ENCODE measurements around the gene PARD3B. TPM values are rescaled to one million over a fixed set of nuclear protein-coding genes. Genes with fewer than 3 reads are reported as not detected.

Gene PARD3B
- total RNA-seq, 2 donors from 2014 or later: 14.7 to 25.0 TPM

DNA sequence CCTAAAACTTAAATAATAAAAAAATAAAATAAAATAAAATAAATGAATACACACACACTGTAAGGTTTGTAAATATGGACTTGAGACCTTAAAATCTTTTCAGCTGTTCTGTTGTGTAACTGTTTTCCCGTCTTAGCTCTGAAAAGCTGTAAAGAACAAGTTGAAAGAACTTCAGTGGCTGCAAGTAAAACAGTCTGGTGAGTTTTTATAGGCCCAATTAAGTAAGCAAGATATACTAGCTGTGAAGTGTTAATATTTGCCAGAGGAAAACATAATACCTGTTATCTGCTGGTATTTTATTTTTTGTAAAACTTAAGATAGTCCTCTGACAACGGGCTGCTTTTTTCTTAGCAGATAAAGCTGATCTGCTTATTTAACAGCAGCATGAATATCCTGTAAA, 960.1 kb downstream of the PARD3B start:
- Histone ChIP-seq H3K4me3 (no peak overlapping the region), H3K4me1 (replicated peaks) (no peaks in the 10 kb centered on the region), H3K27ac (no peak overlapping the region), H3K36me3 (no peaks in the 10 kb centered on the region), H3K9me3 (no peaks in the 10 kb centered on the region), H3K27me3 (replicated peaks; ENCODE audit: insufficient read depth) (no peaks in the 10 kb centered on the region)
- TF ChIP-seq, protein P1, sequence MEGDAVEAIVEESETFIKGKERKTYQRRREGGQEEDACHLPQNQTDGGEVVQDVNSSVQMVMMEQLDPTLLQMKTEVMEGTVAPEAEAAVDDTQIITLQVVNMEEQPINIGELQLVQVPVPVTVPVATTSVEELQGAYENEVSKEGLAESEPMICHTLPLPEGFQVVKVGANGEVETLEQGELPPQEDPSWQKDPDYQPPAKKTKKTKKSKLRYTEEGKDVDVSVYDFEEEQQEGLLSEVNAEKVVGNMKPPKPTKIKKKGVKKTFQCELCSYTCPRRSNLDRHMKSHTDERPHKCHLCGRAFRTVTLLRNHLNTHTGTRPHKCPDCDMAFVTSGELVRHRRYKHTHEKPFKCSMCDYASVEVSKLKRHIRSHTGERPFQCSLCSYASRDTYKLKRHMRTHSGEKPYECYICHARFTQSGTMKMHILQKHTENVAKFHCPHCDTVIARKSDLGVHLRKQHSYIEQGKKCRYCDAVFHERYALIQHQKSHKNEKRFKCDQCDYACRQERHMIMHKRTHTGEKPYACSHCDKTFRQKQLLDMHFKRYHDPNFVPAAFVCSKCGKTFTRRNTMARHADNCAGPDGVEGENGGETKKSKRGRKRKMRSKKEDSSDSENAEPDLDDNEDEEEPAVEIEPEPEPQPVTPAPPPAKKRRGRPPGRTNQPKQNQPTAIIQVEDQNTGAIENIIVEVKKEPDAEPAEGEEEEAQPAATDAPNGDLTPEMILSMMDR (IDR thresholded peaks at IDR 0.05): no peak
- peak; percentile 14 for TF ChIP-seq POLR2AphosphoS5 (IDR thresholded peaks at IDR 0.05)
- DNase-seq (ENCODE audit: low spot score): no peak
- intact Hi-C loops (cut with DNase I): no loop called here
- WGBS: 45% methylated on average over 2 of the region's 2 CpGs

DNA sequence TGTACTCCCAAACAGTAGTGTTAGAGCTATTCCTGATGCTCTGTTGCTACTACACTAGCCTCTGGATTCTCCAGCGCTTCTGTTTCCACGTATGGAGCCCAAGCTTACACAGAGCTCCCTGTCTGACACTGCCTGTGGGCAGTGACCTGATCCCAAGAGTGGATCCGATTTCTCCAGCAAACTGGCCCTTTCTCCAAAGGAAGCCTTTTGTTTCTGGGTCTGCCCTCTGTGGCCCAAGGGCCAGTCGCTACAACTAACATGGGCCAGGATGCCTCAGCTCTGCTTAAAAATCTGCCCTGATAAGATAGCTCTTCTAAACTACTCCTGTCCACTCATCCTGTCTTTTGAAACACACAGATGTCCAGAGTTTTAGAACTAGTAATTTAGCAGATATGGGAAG, 964.4 kb downstream of the PARD3B start:
- H3K27ac ChIP-seq: no peak overlapping the region
- DNase-seq (ENCODE audit: low spot score): no peak
- H3K36me3 ChIP-seq: no peaks in the 10 kb centered on the region
- TF ChIP-seq, protein P1 (IDR thresholded peaks at IDR 0.05): no peak
- TF ChIP-seq POLR2AphosphoS5 (IDR thresholded peaks at IDR 0.05): no peak
- no peak for TF ChIP-seq POLR2A (IDR thresholded peaks at IDR 0.05)
- H3K4me1 ChIP-seq (replicated peaks): no peaks in the 10 kb centered on the region
- no peaks in the 10 kb centered on the region for H3K27me3 ChIP-seq (replicated peaks; ENCODE audit: insufficient read depth)
- H3K4me3 ChIP-seq: no peak overlapping the region
- no peaks in the 10 kb centered on the region for H3K9me3 ChIP-seq
- intact Hi-C loops (cut with DNase I): no loop called here
- 95% methylated on average over 4 of the region's 4 CpGs for whole genome bisulfite sequencing

DNA sequence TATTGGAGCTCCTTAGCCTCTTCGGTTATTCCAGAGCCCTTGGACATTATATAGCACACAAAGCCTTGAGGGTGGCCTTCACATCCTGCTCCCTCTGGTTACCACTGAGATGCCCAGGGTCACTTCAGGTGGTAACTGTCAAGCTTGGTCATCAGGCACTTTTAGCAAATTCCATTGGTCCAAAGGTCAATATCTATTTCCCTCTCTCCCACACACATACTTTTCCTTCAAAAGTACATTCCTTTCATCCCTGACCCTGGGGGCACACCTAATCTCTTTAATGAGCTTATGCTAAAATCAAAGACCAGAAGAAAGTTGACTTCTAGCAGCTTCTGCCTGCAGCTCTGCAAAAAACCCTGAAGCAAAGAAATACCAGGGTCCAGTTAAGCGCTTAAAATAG, 965.1 kb downstream of the PARD3B start:
- no peaks in the 10 kb centered on the region for H3K9me3 ChIP-seq
- TF ChIP-seq POLR2AphosphoS5 (IDR thresholded peaks at IDR 0.05): no peak
- no peak for TF ChIP-seq POLR2A (IDR thresholded peaks at IDR 0.05)
- TF ChIP-seq, protein P1 (IDR thresholded peaks at IDR 0.05): no peak
- intact Hi-C loops (cut with DNase I): no loop called here
- WGBS: 88% methylated on average over 2 of the region's 2 CpGs
- H3K27ac ChIP-seq: no peak overlapping the region
- no peak for DNase-seq (ENCODE audit: low spot score)
- H3K36me3 ChIP-seq: no peaks in the 10 kb centered on the region
- no peaks in the 10 kb centered on the region for H3K4me1 ChIP-seq (replicated peaks)
- H3K4me3 ChIP-seq: no peak overlapping the region
- no peaks in the 10 kb centered on the region for H3K27me3 ChIP-seq (replicated peaks; ENCODE audit: insufficient read depth)

DNA sequence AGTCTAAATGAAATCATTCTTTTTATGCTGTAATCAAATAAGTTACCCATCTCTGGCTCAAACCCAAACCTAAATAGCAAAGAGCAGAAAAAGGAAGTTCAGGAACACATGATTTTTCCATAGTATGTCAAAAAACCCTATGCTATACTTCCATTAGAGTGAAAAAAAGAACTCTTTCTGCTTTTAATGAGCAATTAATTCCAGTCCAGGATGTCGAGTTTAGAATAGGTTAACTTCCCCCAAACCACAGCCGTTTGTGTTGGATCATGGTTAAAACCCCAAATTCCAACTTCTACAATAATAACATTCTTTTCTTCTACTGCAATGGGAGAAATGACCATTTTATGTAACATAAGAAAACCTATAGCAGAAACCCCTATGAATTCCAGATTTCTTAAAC, 965.9 kb downstream of the PARD3B start:
- no peak for DNase-seq (ENCODE audit: low spot score)
- WGBS: 42% methylated on average over 2 of the region's 2 CpGs
- Histone ChIP-seq H3K4me1 (replicated peaks) (no peaks in the 10 kb centered on the region), H3K36me3 (no peaks in the 10 kb centered on the region), H3K27me3 (replicated peaks; ENCODE audit: insufficient read depth) (no peaks in the 10 kb centered on the region), H3K4me3 (no peak overlapping the region), H3K9me3 (no peaks in the 10 kb centered on the region), H3K27ac (no peak overlapping the region)
- intact Hi-C loops (cut with DNase I): no loop called here
- TF ChIP-seq, protein P1 (IDR thresholded peaks at IDR 0.05): no peak
- no peak for TF ChIP-seq POLR2A (IDR thresholded peaks at IDR 0.05)
- TF ChIP-seq POLR2AphosphoS5 (IDR thresholded peaks at IDR 0.05): no peak

DNA sequence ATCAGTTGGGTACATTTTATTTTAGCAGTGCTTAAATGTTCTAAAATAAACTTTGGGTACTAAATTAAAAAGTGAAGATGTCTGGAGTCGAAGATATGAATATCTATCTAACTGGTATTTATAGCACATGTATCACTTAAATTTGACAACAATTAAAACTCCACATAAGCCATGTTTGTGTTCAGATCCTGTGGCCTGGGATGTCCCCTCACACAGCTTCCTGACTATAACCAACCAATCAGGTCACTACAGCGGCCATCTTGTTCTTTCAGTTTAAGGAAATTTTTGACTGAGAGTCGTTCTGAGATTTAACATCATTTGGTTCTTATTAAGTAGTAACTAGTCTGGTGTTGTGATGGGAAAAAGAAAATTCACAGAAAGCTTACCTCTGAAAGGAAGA, 966.4 kb downstream of the PARD3B start:
- Histone ChIP-seq H3K4me1 (replicated peaks) (no peaks in the 10 kb centered on the region), H3K9me3 (no peaks in the 10 kb centered on the region), H3K27ac (no peak overlapping the region), H3K36me3 (no peaks in the 10 kb centered on the region), H3K27me3 (replicated peaks; ENCODE audit: insufficient read depth) (no peaks in the 10 kb centered on the region), H3K4me3 (no peak overlapping the region)
- TF ChIP-seq POLR2AphosphoS5 (IDR thresholded peaks at IDR 0.05) (no peak), POLR2A (IDR thresholded peaks at IDR 0.05) (no peak)
- TF ChIP-seq, protein P1 (IDR thresholded peaks at IDR 0.05): no peak
- WGBS: 84% methylated on average over 3 of the region's 3 CpGs
- intact Hi-C loops (cut with DNase I): no loop called here
- DNase-seq (ENCODE audit: low spot score): no peak

Data from prostate gland (tissue), 2 donors.